Neuronal stem cell (in vitro differentiated cells): ENCODE data around the gene CREB5.
A peak's percentile ranks its signal among the peaks of the same experiment; 100 is the strongest.

Source experiments
- DNase-seq: peaks from one replicate; pipeline ENCODE4 v3.0.0-alpha.2; 2013; ENCODE audit warnings: low spot score
- H2AFZ ChIP-seq: one replicate; pipeline ENCODE4 v1.6.1; 2013; ENCODE audit warnings: mild to moderate bottlenecking, low read length, inconsistent platforms
- H2AK5ac ChIP-seq: 2 replicates; pipeline ENCODE4 v1.6.1; 2013; ENCODE audit warnings: low read depth, mild to moderate bottlenecking, inconsistent platforms, low read length, moderate library complexity, mixed read lengths
- H2BK120ac ChIP-seq: 2 replicates; pipeline ENCODE4 v1.6.1; 2013; ENCODE audit warnings: low read depth, mild to moderate bottlenecking, inconsistent platforms, low read length, moderate library complexity, mixed read lengths
- H2BK12ac ChIP-seq: one replicate; pipeline ENCODE4 v1.6.1; 2013; ENCODE audit warnings: low read length, inconsistent platforms
- H2BK15ac ChIP-seq: 2 replicates; pipeline ENCODE4 v1.6.1; 2013; ENCODE audit warnings: mild to moderate bottlenecking, low read length, inconsistent platforms, mixed read lengths
- H2BK5ac ChIP-seq: one replicate; pipeline ENCODE4 v1.6.1; 2013; ENCODE audit warnings: inconsistent platforms, mild to moderate bottlenecking, low read length, moderate library complexity
- H3K14ac ChIP-seq: one replicate; pipeline ENCODE4 v1.6.1; 2013; ENCODE audit warnings: low read length, inconsistent platforms
- H3K18ac ChIP-seq: 2 replicates; pipeline ENCODE4 v1.6.1; 2013; ENCODE audit warnings: low read length, inconsistent platforms
- H3K23ac ChIP-seq: 2 replicates; pipeline ENCODE4 v1.6.1; 2013; ENCODE audit warnings: low read depth, mild to moderate bottlenecking, mixed read lengths, low read length, inconsistent platforms; ENCODE audit not compliant: poor library complexity
- H3K27ac ChIP-seq: replicated peaks from 3 replicates; pipeline ENCODE4 v1.5.1; 2013; ENCODE audit warnings: low read length, inconsistent platforms
- H3K27me3 ChIP-seq, 3 experiments: 2 replicates each; pipeline ENCODE4 v1.6.1; 2013; ENCODE audit warnings: low read length in 3 of 3, mild to moderate bottlenecking in 2 of 3, inconsistent platforms in 1 of 3, low read depth in 1 of 3, mixed read lengths in 1 of 3, moderate library complexity in 1 of 3; ENCODE audit not compliant: control insufficient read depth in 3 of 3, insufficient read depth in 3 of 3
- H3K36me3 ChIP-seq, 2 donors: replicated peaks in 1 of 2; 2 replicates each; pipeline ENCODE4 v1.6.1; 2013; ENCODE audit warnings: low read length in 2 of 2; ENCODE audit not compliant: control insufficient read depth in 2 of 2, insufficient read depth in 2 of 2
- H3K4ac ChIP-seq: 2 replicates; pipeline ENCODE4 v1.6.1; 2013; ENCODE audit warnings: inconsistent platforms, mild to moderate bottlenecking, low read length, moderate library complexity
- H3K4me1 ChIP-seq, 2 donors: 1 replicate in 1 of 2; 2 replicates in 1 of 2; pipeline ENCODE4 v1.6.1; 2013; ENCODE audit warnings: low read length in 2 of 2, low read depth in 1 of 2; ENCODE audit not compliant: control insufficient read depth in 2 of 2, insufficient read depth in 1 of 2
- H3K4me2 ChIP-seq: one replicate; pipeline ENCODE4 v1.6.1; 2013; ENCODE audit warnings: mild to moderate bottlenecking, low read length, inconsistent platforms; ENCODE audit not compliant: insufficient read depth, poor library complexity, severe bottlenecking
- H3K4me3 ChIP-seq, 2 donors: 2 replicates each; pipeline ENCODE4 v1.5.1; 2013; ENCODE audit warnings: low read length in 2 of 2, mild to moderate bottlenecking in 2 of 2, inconsistent platforms in 1 of 2, moderate library complexity in 1 of 2
- H3K79me1 ChIP-seq: one replicate; pipeline ENCODE4 v1.6.1; 2013; ENCODE audit warnings: low read depth, mild to moderate bottlenecking, inconsistent platforms, low read length, moderate library complexity
- H3K9ac ChIP-seq: one replicate; pipeline ENCODE4 v1.6.1; 2013; ENCODE audit warnings: mild to moderate bottlenecking, low read depth, low read length, inconsistent platforms; ENCODE audit not compliant: poor library complexity
- H3K9me3 ChIP-seq, 2 donors: replicated peaks in 1 of 2; 2 replicates each; pipeline versions ENCODE3 to v1.6.1; 2013; ENCODE audit warnings: low read length in 2 of 2, mild to moderate bottlenecking in 2 of 2, inconsistent platforms in 1 of 2, low read depth in 1 of 2, mixed read lengths in 1 of 2, moderate library complexity in 1 of 2; ENCODE audit not compliant: control insufficient read depth in 2 of 2, insufficient read depth in 1 of 2
- H4K8ac ChIP-seq: one replicate; pipeline ENCODE4 v1.6.1; 2013; ENCODE audit warnings: low read depth, mild to moderate bottlenecking, inconsistent platforms, low read length, moderate library complexity
- H4K91ac ChIP-seq: one replicate; pipeline ENCODE4 v1.6.1; 2013; ENCODE audit warnings: low read length, low read depth, mild to moderate bottlenecking, inconsistent platforms; ENCODE audit not compliant: poor library complexity
- WGBS, 2 donors: extraction: QIAGEN DNeasy Blood & Tissue Kit; methylation state at CpG; one replicate each; pipeline ENCODE4 v1.1.7; 2013; ENCODE audit warnings: missing lambda C conversion rate in 2 of 2, mixed read lengths in 1 of 2; ENCODE audit not compliant: insufficient read length in 2 of 2, insufficient replicate concordance in 1 of 2; ENCODE audit errors: extremely low coverage in 2 of 2; 5-methylcytosine and 5-hydroxymethylcytosine counted together

The CREB5 gene

GRCh38 chr7:28389504-28390395 lies 22.6 kb upstream of the CREB5 start:
- Histone ChIP-seq H3K4me2 (no peak overlapping the region), H4K8ac (no peak overlapping the region), H2AK5ac (no peak overlapping the region), H2BK5ac (no peak overlapping the region), H2BK120ac (no peak overlapping the region), H3K9me3 (no peaks in the 10 kb centered on the region), H3K14ac (no peak overlapping the region), H3K36me3 (no peaks in the 10 kb centered on the region), H2BK15ac (no peak overlapping the region), H3K4ac (no peak overlapping the region), H3K27ac (no peak overlapping the region), H3K79me1 (no peaks in the 10 kb centered on the region), H3K4me3 (no peak overlapping the region), H4K91ac (no peak overlapping the region), H3K23ac (no peak overlapping the region), H2AFZ (peak overlapping the region; percentile 75), H3K27me3 (no peaks in the 10 kb centered on the region), H3K4me1 (peaks cover 1 to 6% of the 10 kb centered on the region in 2 donors), H3K9ac (no peak overlapping the region), H2BK12ac (no peak overlapping the region), H3K18ac (no peak overlapping the region)
- peak; percentile 65 for DNase-seq
- WGBS, 2 donors: no CpG with 5 or more reads among the region's 14 CpGs

DNA sequence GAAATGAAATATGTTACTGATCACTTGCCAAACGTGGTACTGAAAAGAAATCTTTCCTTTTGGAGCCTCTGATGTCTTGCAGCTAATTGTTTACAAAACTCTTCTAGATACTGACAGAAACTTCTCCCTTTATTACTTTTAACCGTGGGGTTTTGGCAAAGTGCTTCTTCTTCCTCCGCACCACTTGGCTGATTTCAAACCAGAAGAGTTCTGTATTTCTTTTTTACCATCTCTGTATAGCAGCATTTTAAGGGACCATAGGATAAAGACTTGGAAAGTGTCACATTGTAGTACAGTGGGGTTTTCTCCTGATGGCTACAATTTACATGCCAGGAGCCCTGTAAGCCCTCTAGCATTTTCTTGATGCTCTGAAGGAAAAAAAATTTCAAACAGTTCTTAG lies 21.9 kb upstream of the CREB5 start:
- H2BK12ac ChIP-seq: no peak overlapping the region
- no peak overlapping the region for H4K8ac ChIP-seq
- H3K4me2 ChIP-seq: no peak overlapping the region
- H3K4ac ChIP-seq: no peak overlapping the region
- H4K91ac ChIP-seq: no peak overlapping the region
- WGBS, 2 donors: no CpG with 5 or more reads among the region's 3 CpGs
- no peak overlapping the region for H3K14ac ChIP-seq
- no peaks in the 10 kb centered on the region for H3K36me3 ChIP-seq
- H3K4me1 ChIP-seq: peaks cover 1 to 6% of the 10 kb centered on the region in 2 donors
- H2BK5ac ChIP-seq: no peak overlapping the region
- H3K4me3 ChIP-seq: no peak overlapping the region
- no peak overlapping the region for H3K18ac ChIP-seq
- no peaks in the 10 kb centered on the region for H3K9me3 ChIP-seq
- H3K79me1 ChIP-seq: no peaks in the 10 kb centered on the region
- H2BK120ac ChIP-seq: no peak overlapping the region
- no peak overlapping the region for H2AK5ac ChIP-seq
- H3K27me3 ChIP-seq: no peaks in the 10 kb centered on the region
- H3K9ac ChIP-seq: no peak overlapping the region
- no peak overlapping the region for H3K23ac ChIP-seq
- no peak for DNase-seq
- no peak overlapping the region for H3K27ac ChIP-seq
- peak overlapping the region; percentile 75 for H2AFZ ChIP-seq
- H2BK15ac ChIP-seq: no peak overlapping the region

- Histone ChIP-seq H3K4me2 (no peak overlapping the region), H3K36me3 (no peaks in the 10 kb centered on the region), H3K14ac (no peak overlapping the region), H3K79me1 (no peaks in the 10 kb centered on the region), H3K18ac (no peak overlapping the region), H2AK5ac (no peak overlapping the region), H2AFZ (no peak overlapping the region), H4K91ac (no peak overlapping the region), H2BK15ac (no peak overlapping the region), H2BK5ac (no peak overlapping the region), H3K9ac (no peak overlapping the region), H2BK12ac (no peak overlapping the region), H2BK120ac (no peak overlapping the region), H3K4me3 (no peak overlapping the region), H3K4ac (no peak overlapping the region), H3K23ac (no peak overlapping the region), H4K8ac (no peak overlapping the region), H3K4me1 (peaks cover 1 to 6% of the 10 kb centered on the region in 2 donors), H3K9me3 (no peaks in the 10 kb centered on the region), H3K27ac (no peak overlapping the region), H3K27me3 (no peaks in the 10 kb centered on the region)
- WGBS, 2 donors: no CpG with 5 or more reads among the region's 2 CpGs
- DNase-seq: no peak
These were observed 20.0 kb upstream of the CREB5 start for GRCh38 chr7:28392289-28392688.

DNA sequence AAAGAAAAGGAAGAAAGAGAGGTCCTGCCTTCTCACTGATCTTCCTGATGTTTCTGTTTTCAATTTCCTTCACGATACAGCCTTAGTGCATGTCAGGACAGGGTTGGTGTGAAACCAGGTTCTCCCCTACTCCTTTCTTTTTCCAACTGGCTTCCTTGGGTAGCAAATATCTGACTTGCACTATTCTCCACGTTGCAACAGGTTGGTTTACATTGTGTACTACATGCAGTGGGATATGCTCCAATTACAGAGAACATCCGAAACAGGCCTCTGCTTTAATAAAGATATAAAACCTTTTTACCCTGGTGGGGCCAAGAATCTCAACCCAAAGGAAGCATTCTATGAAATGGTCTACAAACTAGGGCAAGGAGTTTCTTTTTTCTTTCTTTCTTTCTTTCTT lies 16.9 kb upstream of the CREB5 start:
- H3K4ac ChIP-seq: no peak overlapping the region
- H3K9ac ChIP-seq: no peak overlapping the region
- no peak for DNase-seq
- no peak overlapping the region for H2BK5ac ChIP-seq
- no peak overlapping the region for H4K8ac ChIP-seq
- no peaks in the 10 kb centered on the region for H3K79me1 ChIP-seq
- no peaks in the 10 kb centered on the region for H3K27me3 ChIP-seq
- no peak overlapping the region for H3K4me2 ChIP-seq
- no peak overlapping the region for H3K18ac ChIP-seq
- no peaks in the 10 kb centered on the region for H3K9me3 ChIP-seq
- no peak overlapping the region for H3K27ac ChIP-seq
- no peak overlapping the region for H3K14ac ChIP-seq
- H3K4me3 ChIP-seq: no peak overlapping the region
- H3K4me1 ChIP-seq: no peaks in the 10 kb centered on the region
- no peak overlapping the region for H2BK15ac ChIP-seq
- no peak overlapping the region for H4K91ac ChIP-seq
- no CpG with 5 or more reads among the region's 3 CpGs for WGBS, 2 donors
- no peak overlapping the region for H2BK120ac ChIP-seq
- no peaks in the 10 kb centered on the region for H3K36me3 ChIP-seq
- H3K23ac ChIP-seq: no peak overlapping the region
- no peak overlapping the region for H2AK5ac ChIP-seq
- no peak overlapping the region for H2AFZ ChIP-seq
- no peak overlapping the region for H2BK12ac ChIP-seq
